GM18508 (cell line): ENCODE results near the gene TLCD3B.

Source experiments
- ATAC-seq: cut with Tn5 transposase; IDR thresholded peaks from one replicate; pipeline ENCODE4 v1.9.1; 2021; ENCODE audit warnings: moderate number of reproducible peaks; ENCODE audit not compliant: insufficient read depth, unreplicated experiment

The TLCD3B gene

GRCh38 chr16:30006659-30007377, 24.3 kb downstream of the TLCD3B start:
- no peak for ATAC-seq

GRCh38 chr16:30006095-30006473, 25.0 kb downstream of the TLCD3B start:
- ATAC-seq, result no peak

- no peak for ATAC-seq
Observed at GRCh38 chr16:30005341-30006094, 25.6 kb downstream of the TLCD3B start.

GRCh38 chr16:30004811-30005242, 26.2 kb downstream of the TLCD3B start:
- no peak for ATAC-seq

GRCh38 chr16:30004424-30004776, 26.7 kb downstream of the TLCD3B start:
- no peak for ATAC-seq

- ATAC-seq, result no peak
Observed at GRCh38 chr16:30003670-30004423, 27.2 kb downstream of the TLCD3B start.

- no peak for ATAC-seq
Observed at GRCh38 chr16:30002614-30003346, 28.3 kb downstream of the TLCD3B start.

GRCh38 chr16:30000735-30001631, 30.1 kb downstream of the TLCD3B start:
- ATAC-seq, result no peak

- ATAC-seq, result no peak
Observed at GRCh38 chr16:29999605-30000004, 31.5 kb downstream of the TLCD3B start.

- no peak for ATAC-seq
Observed at GRCh38 chr16:29996766-29997250, 34.3 kb downstream of the TLCD3B start.

- peak; percentile 62 for ATAC-seq
Observed at GRCh38 chr16:29995911-29996765, 34.9 kb downstream of the TLCD3B start, which contains the start of gene INO80E. INO80E (plus strand) TSS chr16:29996241; CDS start chr16:29996311, 70 bp downstream.

- peak; percentile 20 for ATAC-seq
Observed at GRCh38 chr16:29995324-29995910, 35.7 kb downstream of the TLCD3B start, which contains the start of gene HIRIP3. HIRIP3 (minus strand) TSS chr16:29995617; CDS start chr16:29995605, 12 bp downstream.

GRCh38 chr16:29994600-29995323, 36.3 kb downstream of the TLCD3B start:
- no peak for ATAC-seq

GRCh38 chr16:29993903-29994599, 37.0 kb downstream of the TLCD3B start:
- no peak for ATAC-seq

GRCh38 chr16:29993191-29993902, 37.7 kb downstream of the TLCD3B start:
- ATAC-seq, result no peak
